KMS-11 (cell line): ENCODE data around the gene ADGRL4.
"Not testable (repeated sequence)": the region's sequence is repeated elsewhere in the genome, so short reads cannot be mapped to it uniquely, and the experiment has no call there.

Experiments
- H2AFZ ChIP-seq: fragments of 200-600 bp; sonication (generic); 2 replicates; pipeline ENCODE4 v1.6.1; 2016; ENCODE audit warnings: antibody characterized with exemption, mixed run types, low read depth
- H3K27ac ChIP-seq: fragments of 200-600 bp; sonication (generic); 2 replicates; pipeline ENCODE4 v1.6.1; 2016; ENCODE audit warnings: mild to moderate bottlenecking, mixed run types
- H3K27me3 ChIP-seq: fragments of 200-600 bp; sonication (generic); 2 replicates; pipeline ENCODE4 v1.6.1; 2017; ENCODE audit warnings: mild to moderate bottlenecking, low read depth, mixed run types, moderate library complexity; ENCODE audit not compliant: insufficient read depth
- H3K36me3 ChIP-seq: fragments of 200-600 bp; sonication (generic); 2 replicates; pipeline ENCODE4 v1.6.1; 2017; ENCODE audit warnings: mild to moderate bottlenecking, mixed run types; ENCODE audit not compliant: insufficient read depth
- H3K4me1 ChIP-seq: fragments of 200-600 bp; sonication (generic); 2 replicates; pipeline ENCODE4 v1.6.1; 2016; ENCODE audit warnings: mild to moderate bottlenecking, low read depth, mixed run types; ENCODE audit not compliant: poor library complexity, severe bottlenecking
- H3K4me2 ChIP-seq: fragments of 200-600 bp; sonication (generic); 2 replicates; pipeline ENCODE4 v1.7.0; 2016; ENCODE audit warnings: mild to moderate bottlenecking, mixed run types
- H3K4me3 ChIP-seq: fragments of 200-600 bp; sonication (generic); IDR thresholded peaks from 2 replicates; pipeline ENCODE4 v1.6.1; 2017; ENCODE audit warnings: low read depth, low read length, mixed read lengths; ENCODE audit not compliant: insufficient read depth
- H3K79me2 ChIP-seq: fragments of 200-600 bp; sonication (generic); 2 replicates; pipeline ENCODE4 v1.6.1; 2016; ENCODE audit warnings: low read depth, mixed run types; ENCODE audit not compliant: insufficient read depth
- H3K9ac ChIP-seq: fragments of 200-600 bp; sonication (generic); 2 replicates; pipeline ENCODE4 v1.6.1; 2016; ENCODE audit warnings: mild to moderate bottlenecking, mixed run types
- H4K20me1 ChIP-seq: fragments of 200-600 bp; sonication (generic); 2 replicates; pipeline ENCODE4 v1.6.1; 2016; ENCODE audit warnings: mild to moderate bottlenecking, mixed run types; ENCODE audit not compliant: insufficient read depth
- CTCF ChIP-seq: fragments of 200-600 bp; sonication (generic); conservative IDR thresholded peaks from 2 replicates; pipeline ENCODE4 v1.6.1; 2017; ENCODE audit warnings: low read depth, mild to moderate bottlenecking, antibody characterized with exemption, low read length, moderate library complexity, mixed read lengths

The ADGRL4 gene

DNA sequence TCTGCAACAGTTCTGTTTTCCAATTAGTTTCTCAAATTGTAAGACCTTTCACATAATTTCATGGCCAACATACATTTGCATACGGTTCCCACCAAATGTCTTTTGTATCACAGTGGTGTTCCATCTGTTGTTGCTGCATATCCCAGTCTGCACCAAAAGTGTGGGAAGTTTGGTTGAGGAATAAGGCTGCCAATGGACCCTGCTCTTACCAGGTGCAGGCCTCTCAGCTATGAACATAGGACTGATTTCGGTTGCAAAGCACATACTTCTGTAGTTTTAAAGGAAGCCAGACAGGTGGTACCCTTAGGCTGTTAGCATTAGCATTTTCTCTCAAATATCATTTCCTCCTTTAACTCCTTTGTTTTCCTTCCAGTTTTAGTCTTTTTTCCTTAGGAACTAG, 33.8 kb downstream of the ADGRL4 start:
- H4K20me1 ChIP-seq, result no peaks in the 10 kb centered on the region
- no peak overlapping the region for H2AFZ ChIP-seq
- H3K79me2 ChIP-seq, result no peaks in the 10 kb centered on the region
- no peak overlapping the region for H3K4me3 ChIP-seq
- peaks cover under 1% of the 10 kb centered on the region for H3K4me1 ChIP-seq
- H3K36me3 ChIP-seq, result no peaks in the 10 kb centered on the region
- H3K4me2 ChIP-seq, result no peak overlapping the region
- no peak for TF ChIP-seq CTCF
- no peak overlapping the region for H3K9ac ChIP-seq
- no peak overlapping the region for H3K27ac ChIP-seq
- no peaks in the 10 kb centered on the region for H3K27me3 ChIP-seq

DNA sequence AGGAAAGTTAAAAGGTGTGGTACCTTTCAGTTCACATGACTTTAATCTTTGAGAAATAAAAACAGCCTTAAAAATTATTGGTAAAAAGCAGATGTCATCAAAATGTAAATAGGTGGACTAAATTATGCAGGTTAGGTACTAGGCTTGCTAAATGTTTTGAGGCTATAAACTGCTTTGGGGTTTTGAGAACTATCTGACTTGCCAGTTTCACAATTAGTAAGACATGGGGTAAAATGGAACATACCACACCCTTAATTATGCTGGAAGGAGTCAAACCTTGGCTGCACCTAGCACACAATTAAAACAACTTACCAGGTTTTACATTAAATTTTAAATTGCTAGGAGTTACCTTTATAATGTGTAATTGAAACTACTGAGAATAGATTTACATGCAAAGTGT, 39.4 kb downstream of the ADGRL4 start:
- not testable (repeated sequence) for H3K27ac ChIP-seq, H3K4me2 ChIP-seq, H3K79me2 ChIP-seq, H3K9ac ChIP-seq, H3K27me3 ChIP-seq, H2AFZ ChIP-seq, H3K36me3 ChIP-seq, H3K4me3 ChIP-seq, H4K20me1 ChIP-seq
- peaks cover 13% of the 10 kb centered on the region for H3K4me1 ChIP-seq

DNA sequence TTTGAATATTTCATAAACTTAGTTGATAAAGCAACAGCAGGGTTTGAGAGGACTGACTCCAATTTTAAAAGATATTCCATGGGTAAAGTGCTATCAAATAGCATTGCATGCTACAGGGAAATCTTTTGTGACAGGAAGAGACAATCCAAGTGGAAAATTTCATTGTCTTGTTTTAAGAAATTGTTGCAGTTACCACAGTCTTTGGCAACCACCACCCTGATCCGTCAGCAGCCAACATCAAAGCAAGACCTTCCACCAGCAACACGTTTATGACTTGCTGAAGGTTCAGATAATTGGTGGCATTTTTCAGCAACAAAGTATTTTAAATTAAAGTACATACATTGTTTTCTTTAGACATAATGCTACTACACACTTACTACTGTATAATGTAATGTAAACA, 47.8 kb downstream of the ADGRL4 start:
- Histone ChIP-seq H4K20me1 (no peaks in the 10 kb centered on the region), H3K4me1 (no peaks in the 10 kb centered on the region), H3K79me2 (no peaks in the 10 kb centered on the region), H3K4me2 (no peak overlapping the region), H2AFZ (no peak overlapping the region), H3K27me3 (no peaks in the 10 kb centered on the region), H3K9ac (no peak overlapping the region), H3K4me3 (no peak overlapping the region), H3K36me3 (no peaks in the 10 kb centered on the region), H3K27ac (no peak overlapping the region)
- no peak for TF ChIP-seq CTCF

DNA sequence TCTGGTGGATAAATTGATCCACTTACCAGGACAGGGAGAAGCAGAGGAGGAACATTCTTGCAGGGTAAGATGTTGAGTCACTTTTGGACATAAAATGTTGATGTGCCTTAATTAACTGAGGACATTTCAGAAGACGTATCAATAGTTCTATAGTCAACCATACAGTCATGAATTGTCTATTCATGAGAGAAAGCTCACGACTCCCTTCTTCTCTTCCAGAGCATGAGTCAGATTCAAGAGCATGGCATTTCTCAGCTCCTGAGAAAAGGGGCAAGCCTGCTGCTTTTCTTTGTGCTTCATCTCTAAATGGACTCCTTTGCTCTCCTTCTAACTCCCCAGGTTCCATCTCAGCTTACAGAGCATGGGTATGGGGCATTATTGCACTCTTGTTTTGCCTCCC, 55.7 kb downstream of the ADGRL4 start:
- Histone ChIP-seq H4K20me1 (no peaks in the 10 kb centered on the region), H2AFZ (no peak overlapping the region), H3K9ac (no peak overlapping the region), H3K4me1 (no peaks in the 10 kb centered on the region), H3K4me3 (no peak overlapping the region), H3K4me2 (no peak overlapping the region), H3K27ac (no peak overlapping the region), H3K27me3 (no peaks in the 10 kb centered on the region), H3K36me3 (no peaks in the 10 kb centered on the region), H3K79me2 (no peaks in the 10 kb centered on the region)
- no peak for TF ChIP-seq CTCF

- H3K4me2 ChIP-seq, result no peak overlapping the region
- H3K27ac ChIP-seq, result no peak overlapping the region
- TF ChIP-seq CTCF, result no peak
- no peaks in the 10 kb centered on the region for H3K27me3 ChIP-seq
- H3K36me3 ChIP-seq, result no peaks in the 10 kb centered on the region
- no peak overlapping the region for H2AFZ ChIP-seq
- no peak overlapping the region for H3K4me3 ChIP-seq
- H3K79me2 ChIP-seq, result no peaks in the 10 kb centered on the region
- no peaks in the 10 kb centered on the region for H3K4me1 ChIP-seq
- no peak overlapping the region for H3K9ac ChIP-seq
- H4K20me1 ChIP-seq, result no peaks in the 10 kb centered on the region
Measured at GRCh38 chr1:78949227-78949626, 57.3 kb downstream of the ADGRL4 start.
